K562 (cell line): Measurements from ENCODE around the gene OR52E5.

Source experiments
- AFF4 ChIP-seq: sonication (generic); formaldehyde crosslinking; IDR thresholded peaks from 2 replicates; pipeline ENCODE4 v1.8.0; 2023; ENCODE audit warnings: mild to moderate bottlenecking, missing genetic modification reagents
- GABPA ChIP-seq: fragments of 200-800 bp; sonication (Bioruptor generic); conservative IDR thresholded peaks from 2 replicates; pipeline ENCODE4 v1.6.1; 2016; ENCODE audit warnings: low read depth, missing genetic modification characterization, missing compliant biosample characterization
- HDAC6 ChIP-seq: IDR thresholded peaks from 2 replicates; pipeline ENCODE4 v1.6.1; 2012; ENCODE audit warnings: low read depth, mild to moderate bottlenecking, control low read depth, inconsistent platforms, low read length, moderate library complexity
- POLR2A ChIP-seq: fragments of 450-650 bp; conservative IDR thresholded peaks from 2 replicates; pipeline ENCODE4 v1.6.1; 2016
- RCOR1 ChIP-seq, 2 experiments: IDR thresholded peaks; 2 replicates each; pipeline ENCODE4 v1.6.1; 2012; ENCODE audit warnings: low read depth in 2 of 2, low read length in 2 of 2, borderline replicate concordance in 1 of 2, improper control_type of control experiment in 1 of 2
- RFX5 ChIP-seq: IDR thresholded peaks from 2 replicates; pipeline ENCODE4 v1.6.1; 2011; ENCODE audit warnings: low read depth, mild to moderate bottlenecking, improper control_type of control experiment, low read length
- SLC30A9 ChIP-seq: fragments of 250-450 bp; sonication (Bioruptor Pico); IDR thresholded peaks from 2 replicates; pipeline ENCODE4 v1.8.0; 2022; ENCODE audit warnings: mild to moderate bottlenecking, moderate library complexity
- SPI1 ChIP-seq: IDR thresholded peaks from 2 replicates; pipeline ENCODE4 v1.6.1; 2011; ENCODE audit warnings: low read depth, low read length, control low read depth, borderline replicate concordance
- ZFX ChIP-seq: sonication (generic); formaldehyde crosslinking; IDR thresholded peaks from 2 replicates; pipeline ENCODE4 v1.8.0; 2022; ENCODE audit warnings: mild to moderate bottlenecking, missing genetic modification reagents, moderate library complexity
- ZNF384 ChIP-seq: IDR thresholded peaks from 2 replicates; pipeline ENCODE4 v1.6.1; 2012; ENCODE audit warnings: low read depth, low read length, improper control_type of control experiment

- no peak for TF ChIP-seq ZNF384
- TF ChIP-seq SLC30A9: no peak
- no peak for TF ChIP-seq RCOR1 (IDR thresholded peaks at IDR 0.05; ENCODE audit: borderline replicate concordance in 1 of 2, low read depth in 2 of 2, low read length in 2 of 2)
- TF ChIP-seq HDAC6: no peak
- TF ChIP-seq ZFX (CRISPR knock-in tag): no peak
- TF ChIP-seq RFX5: no peak
- no peak for TF ChIP-seq GABPA (tag)
- no peak for TF ChIP-seq POLR2A
- TF ChIP-seq SPI1: no peak
- no peak for TF ChIP-seq AFF4 (CRISPR knock-in tag)
Measured at GRCh38 chr11:5940748-5941147, 47.7 kb downstream of the OR52E5 start.
